ENCODE data around the gene CRTC3.

Gene CRTC3

GRCh38 chr15:90564590-90564989 is 34.9 kb downstream of the CRTC3 start:
- DNase-seq, result no peak

GRCh38 chr15:90565866-90566265 is 36.1 kb downstream of the CRTC3 start:
- DNase-seq, result no peak

DNA sequence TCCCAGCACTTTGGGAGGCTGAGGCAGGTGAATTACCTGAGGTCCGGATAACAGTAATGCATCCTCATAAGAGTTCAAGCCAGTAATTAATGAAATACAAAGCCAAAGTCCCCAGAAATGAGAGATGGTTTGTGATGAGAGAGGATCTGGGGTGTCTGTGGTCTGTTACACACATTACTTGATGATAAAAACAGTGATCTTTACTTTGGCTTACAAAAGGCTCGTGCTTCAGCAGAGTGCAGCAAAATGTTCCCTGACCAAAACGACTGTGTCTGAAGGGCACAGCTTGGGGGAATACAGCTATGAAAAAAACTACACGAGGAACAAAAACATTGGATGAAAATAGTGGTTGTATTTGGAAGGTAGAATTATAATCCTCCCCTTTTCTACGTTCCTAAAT is 40.9 kb downstream of the CRTC3 start:
- DNase-seq, result no peak

GRCh38 chr15:90571063-90571541 is 41.4 kb downstream of the CRTC3 start:
- DNase-seq, result no peak

GRCh38 chr15:90572893-90573292 is 43.2 kb downstream of the CRTC3 start:
- no peak for DNase-seq

- no peak for DNase-seq
These were observed 47.1 kb downstream of the CRTC3 start for GRCh38 chr15:90576711-90577389.

GRCh38 chr15:90579213-90579612 is 49.5 kb downstream of the CRTC3 start:
- no peak for DNase-seq

- no peak for DNase-seq
These were observed 50.4 kb downstream of the CRTC3 start for GRCh38 chr15:90580099-90580498.

DNA sequence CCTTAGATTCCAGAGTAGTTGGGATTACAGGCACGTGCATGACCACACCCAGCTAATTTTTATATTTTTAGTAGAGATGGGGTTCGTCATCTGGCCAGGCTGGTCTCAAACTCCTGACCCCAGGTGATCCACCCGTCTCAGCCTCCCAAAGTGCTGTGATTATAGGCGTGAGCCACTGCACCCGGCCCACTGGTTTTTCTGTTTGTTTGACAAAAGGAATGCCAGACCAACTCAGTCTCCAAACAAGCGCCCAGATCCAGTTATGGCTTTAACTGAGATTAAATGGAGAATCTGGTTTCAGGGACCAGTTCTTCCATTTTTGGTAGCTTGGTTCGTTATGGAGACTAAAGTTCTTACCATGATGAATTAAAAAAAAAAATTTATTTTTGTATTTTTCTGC is 50.8 kb downstream of the CRTC3 start:
- no peak for DNase-seq

DNA sequence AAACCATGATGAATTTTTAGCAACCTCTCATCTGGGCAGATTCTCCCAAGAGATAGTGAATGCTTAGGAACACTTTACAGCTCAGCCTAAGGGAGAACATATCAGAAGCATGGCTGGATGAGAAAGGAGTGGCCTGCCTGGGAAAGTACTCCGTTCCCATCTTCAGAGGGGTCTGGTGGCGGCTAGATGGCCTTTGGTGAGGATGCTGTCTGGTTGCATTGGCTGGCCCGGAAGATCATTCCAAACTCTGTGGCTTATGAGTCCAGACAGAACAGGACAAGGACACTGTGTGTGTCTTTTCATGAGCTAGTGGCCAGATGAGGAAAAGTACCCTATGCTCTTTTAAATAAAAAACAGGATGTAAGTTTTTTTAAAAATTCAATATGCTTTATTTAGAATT is 51.2 kb downstream of the CRTC3 start:
- no peak for DNase-seq

DNA sequence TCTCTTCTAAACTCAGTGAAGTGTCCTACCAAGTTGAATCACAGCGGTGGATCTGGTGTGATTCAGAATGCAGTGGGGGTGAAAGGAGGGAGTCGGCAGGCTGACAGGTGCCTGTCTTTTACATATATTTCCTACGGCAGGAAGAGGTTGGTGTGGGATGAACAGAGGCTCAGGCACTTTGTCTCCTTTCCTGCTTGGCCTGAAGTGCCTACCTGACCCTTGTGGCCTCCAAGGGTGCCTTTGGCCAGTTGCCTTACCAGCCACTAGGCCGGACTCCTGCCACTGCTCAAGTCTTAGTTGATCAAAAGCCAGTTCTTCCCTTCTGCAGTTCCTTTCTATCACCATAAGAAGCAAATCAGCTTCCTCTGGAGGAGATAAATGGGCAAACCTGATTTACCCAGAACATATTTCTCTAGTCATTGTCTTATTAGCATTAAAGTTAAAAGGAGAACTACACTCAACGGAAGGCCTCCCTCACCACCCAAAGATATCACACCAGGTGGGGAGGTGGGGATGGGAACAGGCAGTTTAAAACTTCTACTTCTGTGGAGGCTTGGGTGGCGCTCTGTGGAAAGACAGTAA is 52.1 kb downstream of the CRTC3 start:
- DNase-seq, result no peak

GRCh38 chr15:90582553-90582952 is 52.8 kb downstream of the CRTC3 start:
- DNase-seq, result no peak

DNA sequence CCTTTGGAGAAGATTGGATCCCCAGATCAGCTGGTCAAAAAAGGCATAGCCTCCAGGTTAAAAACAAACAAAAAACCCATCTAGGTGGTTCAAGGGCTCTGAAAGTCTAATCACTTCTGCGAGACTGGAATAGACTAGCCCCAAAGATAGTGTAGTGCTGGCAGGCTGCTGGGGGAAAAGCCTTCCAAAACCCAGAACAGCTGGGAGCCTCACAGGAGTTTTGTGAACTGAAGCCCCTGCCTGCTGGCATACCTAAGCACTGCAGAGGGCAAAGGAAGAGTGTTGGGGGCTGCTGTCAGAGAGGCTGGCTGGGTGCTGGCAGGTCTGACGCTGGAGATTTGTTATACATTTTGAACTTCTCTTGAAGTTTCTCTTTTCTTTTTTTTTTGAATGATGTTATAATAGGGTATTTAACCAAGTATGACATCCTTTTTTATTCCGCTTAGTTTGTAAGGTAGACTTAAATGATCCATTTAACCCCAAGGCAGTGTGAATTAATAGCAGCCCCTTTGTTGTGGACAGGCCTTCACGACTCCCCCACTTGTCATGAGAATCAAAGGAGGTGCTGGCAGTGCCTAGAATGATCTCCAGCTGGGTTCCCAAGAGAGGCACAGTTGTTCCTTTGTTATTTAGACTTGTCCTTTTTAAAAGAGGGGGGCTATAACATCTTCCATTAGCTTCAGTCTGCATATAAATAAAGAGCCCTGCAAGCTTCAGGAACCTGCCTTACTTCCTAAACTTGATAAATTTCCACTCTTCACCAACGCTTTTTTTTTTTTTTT is 53.9 kb downstream of the CRTC3 start:
- no peak for DNase-seq

DNA sequence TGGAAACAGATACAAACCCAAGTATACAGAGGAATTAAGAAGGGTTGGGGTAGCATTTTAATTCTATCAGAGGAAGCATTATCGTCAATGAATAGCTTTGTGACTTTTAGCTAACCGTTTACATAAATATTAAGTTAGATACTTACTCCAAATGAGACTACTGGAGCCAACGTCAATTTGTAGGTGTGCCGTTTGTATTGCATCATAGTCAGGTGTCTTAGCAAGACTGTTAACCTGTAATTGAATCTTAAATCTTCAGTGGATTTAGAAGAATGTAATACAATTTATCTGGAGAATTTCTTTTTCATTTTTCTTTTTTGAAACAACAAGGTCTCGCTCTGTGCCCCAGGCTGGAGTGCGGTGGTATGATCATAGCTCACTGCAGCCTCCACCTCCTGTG is 55.1 kb downstream of the CRTC3 start:
- no peak for DNase-seq

DNA sequence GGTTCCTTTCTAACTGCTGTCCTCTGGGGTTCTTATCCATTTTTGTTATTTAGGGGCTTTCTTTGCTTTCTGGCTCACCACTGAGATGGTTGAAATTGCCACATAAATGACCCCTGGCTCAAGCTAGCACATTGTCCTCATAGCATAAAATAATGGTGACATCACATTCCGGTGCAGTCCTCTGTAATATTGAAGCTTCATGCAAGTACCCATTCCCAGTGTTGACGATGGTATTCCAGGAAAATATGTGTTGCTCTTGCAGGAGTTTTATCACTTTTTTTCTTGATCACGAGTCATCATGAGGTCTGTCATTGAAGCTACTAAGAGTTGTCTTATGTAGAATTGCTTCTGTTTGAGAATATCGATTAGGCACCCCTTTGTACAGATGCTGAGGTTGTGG is 56.1 kb downstream of the CRTC3 start:
- DNase-seq, result no peak

DNA sequence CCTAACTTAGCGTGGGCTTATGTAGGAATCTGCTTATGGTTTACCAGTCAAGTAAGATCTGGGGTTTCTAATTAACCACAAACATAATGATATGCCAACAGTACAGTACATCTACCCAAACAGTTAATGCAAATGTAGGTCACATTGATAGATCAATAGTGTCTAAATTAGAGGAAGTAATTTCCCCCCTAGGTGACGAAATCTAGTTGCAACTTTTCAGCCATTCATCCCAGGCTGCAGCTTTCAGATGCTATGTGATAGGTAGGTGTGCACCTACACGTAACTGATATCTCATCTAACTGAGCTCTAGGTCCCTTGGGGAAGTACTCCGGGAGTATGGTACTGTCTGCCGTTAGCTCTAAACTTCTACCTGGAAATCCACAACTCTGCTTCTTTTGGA is 57.2 kb downstream of the CRTC3 start:
- no peak for DNase-seq

- no peak for DNase-seq
These were observed 58.7 kb downstream of the CRTC3 start for GRCh38 chr15:90588427-90588826.

- no peak for DNase-seq
These were observed 61.8 kb downstream of the CRTC3 start for GRCh38 chr15:90591524-90591923.

GRCh38 chr15:90592131-90592881 is 62.6 kb downstream of the CRTC3 start:
- DNase-seq, result no peak

GRCh38 chr15:90593499-90594158 is 63.9 kb downstream of the CRTC3 start:
- no peak for DNase-seq

- peak; percentile 61 for DNase-seq
These were observed 64.6 kb downstream of the CRTC3 start for GRCh38 chr15:90594301-90594738.

- DNase-seq, result no peak
These were observed 66.0 kb downstream of the CRTC3 start for GRCh38 chr15:90595763-90596155.

DNA sequence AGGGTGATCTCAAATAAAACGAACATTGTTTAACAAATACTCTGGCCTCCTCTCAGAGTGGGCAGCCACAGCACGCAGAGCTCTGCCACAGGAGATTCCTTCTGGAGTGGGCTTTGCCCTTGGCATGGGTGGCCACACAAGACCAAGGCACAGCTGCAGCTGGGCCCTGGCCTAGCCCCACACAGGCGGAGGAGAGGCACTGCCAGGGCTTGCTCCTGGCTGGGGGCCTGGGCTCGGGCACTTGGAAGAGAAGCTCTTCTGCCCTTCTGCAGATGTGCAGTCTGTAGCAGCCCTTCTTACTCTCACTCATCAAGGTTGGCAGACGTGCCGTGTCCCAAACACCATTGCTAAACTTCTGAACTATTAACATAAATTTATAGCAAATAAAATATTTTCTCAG is 67.2 kb downstream of the CRTC3 start:
- DNase-seq, result no peak

All from NCI-H510A (cell line).